COLO829 (cell line): ENCODE measurements around the gene C5AR1.
"Not testable (repeated sequence)": the region's sequence is repeated elsewhere in the genome, so short reads cannot be mapped to it uniquely, and the experiment has no call there.

Experiments
- DNase-seq: peaks from one replicate; pipeline ENCODE4 v3.0.0; 2012; ENCODE audit warnings: low spot score

Gene C5AR1

GRCh38 chr19:47284324-47284899 is 25.2 kb upstream of the C5AR1 start:
- DNase-seq = peak; percentile 33

- DNase-seq = peak; percentile 73
These were observed 13.6 kb upstream of the C5AR1 start for GRCh38 chr19:47296036-47296435.

GRCh38 chr19:47300867-47301266 is 8.8 kb upstream of the C5AR1 start:
- not testable (repeated sequence) for DNase-seq

- no peak for DNase-seq
These were observed 7.4 kb upstream of the C5AR1 start for GRCh38 chr19:47302249-47302648.

GRCh38 chr19:47303966-47304365 is 5.7 kb upstream of the C5AR1 start:
- no peak for DNase-seq

- DNase-seq = peak; percentile 71
These were observed 4.3 kb upstream of the C5AR1 start for GRCh38 chr19:47305309-47305751.

- no peak for DNase-seq
These were observed 3.4 kb upstream of the C5AR1 start for GRCh38 chr19:47306303-47306702.

- no peak for DNase-seq
These were observed 623 bp upstream of the C5AR1 start for GRCh38 chr19:47309038-47309437.

GRCh38 chr19:47310323-47310722 is 662 bp downstream of the C5AR1 start:
- no peak for DNase-seq

- no peak for DNase-seq
These were observed 1.2 kb downstream of the C5AR1 start for GRCh38 chr19:47310819-47311218.

- DNase-seq = no peak
These were observed 2.8 kb downstream of the C5AR1 start for GRCh38 chr19:47312366-47313006.

GRCh38 chr19:47313754-47314295 is 4.2 kb downstream of the C5AR1 start:
- no peak for DNase-seq

- DNase-seq = peak; percentile 50
These were observed 5.6 kb downstream of the C5AR1 start for GRCh38 chr19:47315125-47315821.

GRCh38 chr19:47316513-47316912 is 6.9 kb downstream of the C5AR1 start:
- no peak for DNase-seq

GRCh38 chr19:47319923-47320871 is 10.5 kb downstream of the C5AR1 start:
- no peak for DNase-seq

GRCh38 chr19:47321630-47322029 is 12.0 kb downstream of the C5AR1 start:
- DNase-seq = no peak

GRCh38 chr19:47322058-47322457 is 12.4 kb downstream of the C5AR1 start:
- no peak for DNase-seq

- DNase-seq = no peak
These were observed 13.7 kb downstream of the C5AR1 start for GRCh38 chr19:47323409-47323808.

- no peak for DNase-seq
These were observed 14.2 kb downstream of the C5AR1 start for GRCh38 chr19:47323872-47324271.

- no peak for DNase-seq
These were observed 14.8 kb downstream of the C5AR1 start for GRCh38 chr19:47324502-47324901.

GRCh38 chr19:47330466-47330869 is 20.8 kb downstream of the C5AR1 start:
- no peak for DNase-seq

GRCh38 chr19:47331490-47331889 is 21.8 kb downstream of the C5AR1 start:
- DNase-seq = no peak
